Measurements from ENCODE around the gene ECPAS.

DNA sequence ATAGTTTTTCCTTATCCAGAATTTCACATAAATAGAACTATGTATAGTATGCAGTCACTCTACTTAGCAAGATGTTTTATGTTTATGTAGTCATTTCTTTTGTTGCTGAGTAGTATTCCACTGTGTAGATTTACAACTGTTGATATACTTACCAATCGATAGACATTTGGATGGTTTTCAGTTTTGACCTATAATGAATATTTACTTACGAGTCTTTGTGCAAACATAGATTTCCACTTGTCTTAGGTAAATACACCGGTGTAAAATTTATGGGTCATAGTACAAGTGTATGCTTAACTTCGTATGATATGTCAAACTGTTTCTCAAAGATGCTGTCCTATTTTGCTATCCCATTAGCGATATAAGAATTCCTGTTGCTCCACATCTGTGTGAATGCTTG, 134.4 kb downstream of the ECPAS start:
- TF ChIP-seq, protein P1, sequence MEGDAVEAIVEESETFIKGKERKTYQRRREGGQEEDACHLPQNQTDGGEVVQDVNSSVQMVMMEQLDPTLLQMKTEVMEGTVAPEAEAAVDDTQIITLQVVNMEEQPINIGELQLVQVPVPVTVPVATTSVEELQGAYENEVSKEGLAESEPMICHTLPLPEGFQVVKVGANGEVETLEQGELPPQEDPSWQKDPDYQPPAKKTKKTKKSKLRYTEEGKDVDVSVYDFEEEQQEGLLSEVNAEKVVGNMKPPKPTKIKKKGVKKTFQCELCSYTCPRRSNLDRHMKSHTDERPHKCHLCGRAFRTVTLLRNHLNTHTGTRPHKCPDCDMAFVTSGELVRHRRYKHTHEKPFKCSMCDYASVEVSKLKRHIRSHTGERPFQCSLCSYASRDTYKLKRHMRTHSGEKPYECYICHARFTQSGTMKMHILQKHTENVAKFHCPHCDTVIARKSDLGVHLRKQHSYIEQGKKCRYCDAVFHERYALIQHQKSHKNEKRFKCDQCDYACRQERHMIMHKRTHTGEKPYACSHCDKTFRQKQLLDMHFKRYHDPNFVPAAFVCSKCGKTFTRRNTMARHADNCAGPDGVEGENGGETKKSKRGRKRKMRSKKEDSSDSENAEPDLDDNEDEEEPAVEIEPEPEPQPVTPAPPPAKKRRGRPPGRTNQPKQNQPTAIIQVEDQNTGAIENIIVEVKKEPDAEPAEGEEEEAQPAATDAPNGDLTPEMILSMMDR (conservative IDR thresholded peaks at IDR 0.05 in 1 of 2, IDR thresholded peaks at IDR 0.05 in 1 of 2; ENCODE audit: extremely low read depth in 1 of 2, insufficient read depth in 1 of 2, low read depth in 1 of 2, low read length in 2 of 2) = no peak
- no peak for TF ChIP-seq EZH2 (IDR thresholded peaks at IDR 0.05; ENCODE audit: borderline replicate concordance, low read length)
